Gastrocnemius medialis (tissue), 4 donors: ENCODE results near the gene ASXL3.

Source experiments
- POLR2A ChIP-seq, 2 donors: fragments of 450-650 bp; IDR thresholded peaks; one replicate each; pipeline ENCODE4 v1.6.1; 2017; ENCODE audit warnings: antibody characterized with exemption in 2 of 2, mild to moderate bottlenecking in 2 of 2, moderate library complexity in 2 of 2
- TF ChIP-seq, protein P1 (sequence below), 5 experiments: fragments of 450-650 bp in 3 of 5; fragments of 200-600 bp in 2 of 5; sonication (generic) in 2 of 5; IDR thresholded peaks in 4 of 5; conservative IDR thresholded peaks in 1 of 5; 1 replicate in 4 of 5; 2 replicates in 1 of 5; pipeline ENCODE4 v1.5.1; 2016 to 2019; ENCODE audit warnings: antibody characterized with exemption in 5 of 5, mild to moderate bottlenecking in 3 of 5, moderate library complexity in 3 of 5

DNA sequence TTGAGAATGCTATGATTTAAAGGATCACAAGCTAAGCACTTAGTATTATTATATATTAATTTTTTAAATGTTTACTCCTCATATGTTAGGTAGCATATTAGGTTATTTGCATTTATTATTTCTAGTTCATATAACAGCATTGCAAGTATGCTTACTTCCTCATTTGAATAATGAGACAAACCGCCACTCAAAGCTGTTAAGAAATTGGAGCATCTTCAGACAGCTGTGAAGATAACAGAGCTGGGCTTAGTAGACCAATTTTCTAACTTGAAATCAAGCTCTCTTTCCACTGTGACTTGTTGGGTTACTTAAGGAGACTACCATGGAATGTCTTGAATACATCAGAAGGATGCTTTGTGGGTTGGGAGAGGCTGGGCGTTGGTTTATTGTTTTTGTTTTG is 139.3 kb downstream of the ASXL3 start:
- TF ChIP-seq, protein P1, sequence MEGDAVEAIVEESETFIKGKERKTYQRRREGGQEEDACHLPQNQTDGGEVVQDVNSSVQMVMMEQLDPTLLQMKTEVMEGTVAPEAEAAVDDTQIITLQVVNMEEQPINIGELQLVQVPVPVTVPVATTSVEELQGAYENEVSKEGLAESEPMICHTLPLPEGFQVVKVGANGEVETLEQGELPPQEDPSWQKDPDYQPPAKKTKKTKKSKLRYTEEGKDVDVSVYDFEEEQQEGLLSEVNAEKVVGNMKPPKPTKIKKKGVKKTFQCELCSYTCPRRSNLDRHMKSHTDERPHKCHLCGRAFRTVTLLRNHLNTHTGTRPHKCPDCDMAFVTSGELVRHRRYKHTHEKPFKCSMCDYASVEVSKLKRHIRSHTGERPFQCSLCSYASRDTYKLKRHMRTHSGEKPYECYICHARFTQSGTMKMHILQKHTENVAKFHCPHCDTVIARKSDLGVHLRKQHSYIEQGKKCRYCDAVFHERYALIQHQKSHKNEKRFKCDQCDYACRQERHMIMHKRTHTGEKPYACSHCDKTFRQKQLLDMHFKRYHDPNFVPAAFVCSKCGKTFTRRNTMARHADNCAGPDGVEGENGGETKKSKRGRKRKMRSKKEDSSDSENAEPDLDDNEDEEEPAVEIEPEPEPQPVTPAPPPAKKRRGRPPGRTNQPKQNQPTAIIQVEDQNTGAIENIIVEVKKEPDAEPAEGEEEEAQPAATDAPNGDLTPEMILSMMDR (IDR thresholded peaks at IDR 0.05 in 4 of 5, conservative IDR thresholded peaks at IDR 0.05 in 1 of 5), result no peak
- no peak for TF ChIP-seq POLR2A (IDR thresholded peaks at IDR 0.05)
